Neuronal stem cell (in vitro differentiated cells): Measurements from ENCODE around the gene GPR39. TPM values are rescaled to one million over a fixed set of nuclear protein-coding genes. Genes with fewer than 3 reads are reported as not detected.

Experiments
- DNase-seq: peaks from one replicate; pipeline ENCODE4 v3.0.0-alpha.2; 2013; ENCODE audit warnings: low spot score
- H2AFZ ChIP-seq: one replicate; pipeline ENCODE4 v1.6.1; 2013; ENCODE audit warnings: mild to moderate bottlenecking, low read length, inconsistent platforms
- H2AK5ac ChIP-seq: 2 replicates; pipeline ENCODE4 v1.6.1; 2013; ENCODE audit warnings: low read depth, mild to moderate bottlenecking, inconsistent platforms, low read length, moderate library complexity, mixed read lengths
- H2BK120ac ChIP-seq: 2 replicates; pipeline ENCODE4 v1.6.1; 2013; ENCODE audit warnings: low read depth, mild to moderate bottlenecking, inconsistent platforms, low read length, moderate library complexity, mixed read lengths
- H2BK12ac ChIP-seq: one replicate; pipeline ENCODE4 v1.6.1; 2013; ENCODE audit warnings: low read length, inconsistent platforms
- H2BK15ac ChIP-seq: 2 replicates; pipeline ENCODE4 v1.6.1; 2013; ENCODE audit warnings: mild to moderate bottlenecking, low read length, inconsistent platforms, mixed read lengths
- H2BK5ac ChIP-seq: one replicate; pipeline ENCODE4 v1.6.1; 2013; ENCODE audit warnings: inconsistent platforms, mild to moderate bottlenecking, low read length, moderate library complexity
- H3K14ac ChIP-seq: one replicate; pipeline ENCODE4 v1.6.1; 2013; ENCODE audit warnings: low read length, inconsistent platforms
- H3K18ac ChIP-seq: 2 replicates; pipeline ENCODE4 v1.6.1; 2013; ENCODE audit warnings: low read length, inconsistent platforms
- H3K23ac ChIP-seq: 2 replicates; pipeline ENCODE4 v1.6.1; 2013; ENCODE audit warnings: low read depth, mild to moderate bottlenecking, mixed read lengths, low read length, inconsistent platforms; ENCODE audit not compliant: poor library complexity
- H3K27ac ChIP-seq: replicated peaks from 3 replicates; pipeline ENCODE4 v1.5.1; 2013; ENCODE audit warnings: low read length, inconsistent platforms
- H3K27me3 ChIP-seq, 3 experiments: 2 replicates each; pipeline ENCODE4 v1.6.1; 2013; ENCODE audit warnings: low read length in 3 of 3, mild to moderate bottlenecking in 2 of 3, inconsistent platforms in 1 of 3, low read depth in 1 of 3, mixed read lengths in 1 of 3, moderate library complexity in 1 of 3; ENCODE audit not compliant: control insufficient read depth in 3 of 3, insufficient read depth in 3 of 3
- H3K36me3 ChIP-seq, 2 donors: replicated peaks in 1 of 2; 2 replicates each; pipeline ENCODE4 v1.6.1; 2013; ENCODE audit warnings: low read length in 2 of 2; ENCODE audit not compliant: control insufficient read depth in 2 of 2, insufficient read depth in 2 of 2
- H3K4ac ChIP-seq: 2 replicates; pipeline ENCODE4 v1.6.1; 2013; ENCODE audit warnings: inconsistent platforms, mild to moderate bottlenecking, low read length, moderate library complexity
- H3K4me1 ChIP-seq, 2 donors: 1 replicate in 1 of 2; 2 replicates in 1 of 2; pipeline ENCODE4 v1.6.1; 2013; ENCODE audit warnings: low read length in 2 of 2, low read depth in 1 of 2; ENCODE audit not compliant: control insufficient read depth in 2 of 2, insufficient read depth in 1 of 2
- H3K4me2 ChIP-seq: one replicate; pipeline ENCODE4 v1.6.1; 2013; ENCODE audit warnings: mild to moderate bottlenecking, low read length, inconsistent platforms; ENCODE audit not compliant: insufficient read depth, poor library complexity, severe bottlenecking
- H3K4me3 ChIP-seq, 2 donors: 2 replicates each; pipeline ENCODE4 v1.5.1; 2013; ENCODE audit warnings: low read length in 2 of 2, mild to moderate bottlenecking in 2 of 2, inconsistent platforms in 1 of 2, moderate library complexity in 1 of 2
- H3K79me1 ChIP-seq: one replicate; pipeline ENCODE4 v1.6.1; 2013; ENCODE audit warnings: low read depth, mild to moderate bottlenecking, inconsistent platforms, low read length, moderate library complexity
- H3K9ac ChIP-seq: one replicate; pipeline ENCODE4 v1.6.1; 2013; ENCODE audit warnings: mild to moderate bottlenecking, low read depth, low read length, inconsistent platforms; ENCODE audit not compliant: poor library complexity
- H3K9me3 ChIP-seq, 2 donors: replicated peaks in 1 of 2; 2 replicates each; pipeline versions ENCODE3 to v1.6.1; 2013; ENCODE audit warnings: low read length in 2 of 2, mild to moderate bottlenecking in 2 of 2, inconsistent platforms in 1 of 2, low read depth in 1 of 2, mixed read lengths in 1 of 2, moderate library complexity in 1 of 2; ENCODE audit not compliant: control insufficient read depth in 2 of 2, insufficient read depth in 1 of 2
- H4K8ac ChIP-seq: one replicate; pipeline ENCODE4 v1.6.1; 2013; ENCODE audit warnings: low read depth, mild to moderate bottlenecking, inconsistent platforms, low read length, moderate library complexity
- H4K91ac ChIP-seq: one replicate; pipeline ENCODE4 v1.6.1; 2013; ENCODE audit warnings: low read length, low read depth, mild to moderate bottlenecking, inconsistent platforms; ENCODE audit not compliant: poor library complexity
- WGBS, 2 donors: extraction: QIAGEN DNeasy Blood & Tissue Kit; methylation state at CpG; one replicate each; pipeline ENCODE4 v1.1.7; 2013; ENCODE audit warnings: missing lambda C conversion rate in 2 of 2, mixed read lengths in 1 of 2; ENCODE audit not compliant: insufficient read length in 2 of 2, insufficient replicate concordance in 1 of 2; ENCODE audit errors: extremely low coverage in 2 of 2; 5-methylcytosine and 5-hydroxymethylcytosine counted together
- polyA plus RNA-seq, 2 experiments: library from polyadenylated mRNA; stranded (reverse); fragments of 200-250 nt; gene quantifications; one replicate each; pipeline ENCODE4 v1.2.3, GENCODE V29; 2013

Gene GPR39
- 0.42 TPM for polyA plus RNA-seq (2013, experiment 1 of 2)
- polyA plus RNA-seq (2013, experiment 2 of 2) = 0.47 TPM

GRCh38 chr2:132416723-132417395 is at the start of gene GPR39:
TSS of gene GPR39 (plus strand) at chr2:132416805.
- peak within 1 kb of the TSS; percentile 84 for H4K8ac ChIP-seq
- H3K36me3 ChIP-seq = no peaks in the 10 kb centered on the region
- H2BK120ac ChIP-seq = peak within 1 kb of the TSS; percentile 67
- H2AFZ ChIP-seq = peak within 1 kb of the TSS; percentile 93
- H3K27me3 ChIP-seq = peaks cover 0 to 60% (median 5%) of the 10 kb centered on the region in 3 experiments
- H3K9me3 ChIP-seq = peaks cover 2 to 4% of the 10 kb centered on the region in 2 donors
- H2BK5ac ChIP-seq = peak within 1 kb of the TSS; percentile 58
- peak within 1 kb of the TSS; percentile 81 for H3K9ac ChIP-seq
- DNase-seq = no peak
- H3K23ac ChIP-seq = peak within 1 kb of the TSS; percentile 49
- H2AK5ac ChIP-seq = peak within 1 kb of the TSS; percentile 98
- WGBS, 2 donors = no CpG with 5 or more reads among the region's 23 CpGs
- H3K4ac ChIP-seq = no peak within 1 kb of the TSS
- H3K4me2 ChIP-seq = peak within 1 kb of the TSS; percentile 89
- no peak within 1 kb of the TSS for H3K27ac ChIP-seq
- H3K4me3 ChIP-seq = peak within 1 kb of the TSS; percentile 36 to 82
- H3K4me1 ChIP-seq = peaks cover 0 to 11% of the 10 kb centered on the region in 2 donors
- peak within 1 kb of the TSS; percentile 51 for H2BK15ac ChIP-seq
- H3K79me1 ChIP-seq = no peaks in the 10 kb centered on the region
- H3K14ac ChIP-seq = peak within 1 kb of the TSS; percentile 42
- no peak within 1 kb of the TSS for H4K91ac ChIP-seq
- peak within 1 kb of the TSS; percentile 26 for H2BK12ac ChIP-seq
- peak within 1 kb of the TSS; percentile 96 for H3K18ac ChIP-seq

- no peak for DNase-seq
- H3K18ac ChIP-seq = no peak overlapping the region
- H3K9me3 ChIP-seq = peaks cover 0 to under 1% of the 10 kb centered on the region in 2 donors
- peaks cover 0 to 2% (median 0%) of the 10 kb centered on the region in 3 experiments for H3K27me3 ChIP-seq
- H3K4me2 ChIP-seq = no peak overlapping the region
- H4K8ac ChIP-seq = no peak overlapping the region
- WGBS, 2 donors = no CpG with 5 or more reads among the region's 2 CpGs
- no peak overlapping the region for H3K9ac ChIP-seq
- H4K91ac ChIP-seq = no peak overlapping the region
- no peak overlapping the region for H3K14ac ChIP-seq
- H2BK120ac ChIP-seq = no peak overlapping the region
- H3K4ac ChIP-seq = no peak overlapping the region
- H2BK5ac ChIP-seq = no peak overlapping the region
- H3K36me3 ChIP-seq = no peaks in the 10 kb centered on the region
- H2AFZ ChIP-seq = no peak overlapping the region
- no peak overlapping the region for H3K23ac ChIP-seq
- no peak overlapping the region for H2BK12ac ChIP-seq
- H3K4me1 ChIP-seq = peaks cover 0 to 4% of the 10 kb centered on the region in 2 donors
- H2BK15ac ChIP-seq = no peak overlapping the region
- H3K79me1 ChIP-seq = no peaks in the 10 kb centered on the region
- H3K27ac ChIP-seq = no peak overlapping the region
- H2AK5ac ChIP-seq = no peak overlapping the region
- H3K4me3 ChIP-seq = no peak overlapping the region
Measured at GRCh38 chr2:132368191-132368590, 48.4 kb upstream of the GPR39 start.

- no peak overlapping the region for H4K91ac ChIP-seq
- H3K36me3 ChIP-seq = no peaks in the 10 kb centered on the region
- H3K9ac ChIP-seq = no peak overlapping the region
- H4K8ac ChIP-seq = no peak overlapping the region
- H3K4me2 ChIP-seq = no peak overlapping the region
- no peak overlapping the region for H3K18ac ChIP-seq
- no peak overlapping the region for H2BK15ac ChIP-seq
- H2AFZ ChIP-seq = no peak overlapping the region
- DNase-seq = no peak
- no peak overlapping the region for H2BK5ac ChIP-seq
- H2AK5ac ChIP-seq = no peak overlapping the region
- H3K4me3 ChIP-seq = no peak overlapping the region
- peaks cover 0 to 4% of the 10 kb centered on the region in 2 donors for H3K4me1 ChIP-seq
- peaks cover 0 to 1% of the 10 kb centered on the region in 2 donors for H3K9me3 ChIP-seq
- H3K23ac ChIP-seq = no peak overlapping the region
- peaks cover 0 to 2% (median 0%) of the 10 kb centered on the region in 3 experiments for H3K27me3 ChIP-seq
- H2BK120ac ChIP-seq = no peak overlapping the region
- H3K4ac ChIP-seq = no peak overlapping the region
- H2BK12ac ChIP-seq = no peak overlapping the region
- no peaks in the 10 kb centered on the region for H3K79me1 ChIP-seq
- H3K14ac ChIP-seq = no peak overlapping the region
- WGBS, 2 donors = no CpG with 5 or more reads among the region's 3 CpGs
- H3K27ac ChIP-seq = no peak overlapping the region
Measured at GRCh38 chr2:132372276-132372675, 44.3 kb upstream of the GPR39 start.

DNA sequence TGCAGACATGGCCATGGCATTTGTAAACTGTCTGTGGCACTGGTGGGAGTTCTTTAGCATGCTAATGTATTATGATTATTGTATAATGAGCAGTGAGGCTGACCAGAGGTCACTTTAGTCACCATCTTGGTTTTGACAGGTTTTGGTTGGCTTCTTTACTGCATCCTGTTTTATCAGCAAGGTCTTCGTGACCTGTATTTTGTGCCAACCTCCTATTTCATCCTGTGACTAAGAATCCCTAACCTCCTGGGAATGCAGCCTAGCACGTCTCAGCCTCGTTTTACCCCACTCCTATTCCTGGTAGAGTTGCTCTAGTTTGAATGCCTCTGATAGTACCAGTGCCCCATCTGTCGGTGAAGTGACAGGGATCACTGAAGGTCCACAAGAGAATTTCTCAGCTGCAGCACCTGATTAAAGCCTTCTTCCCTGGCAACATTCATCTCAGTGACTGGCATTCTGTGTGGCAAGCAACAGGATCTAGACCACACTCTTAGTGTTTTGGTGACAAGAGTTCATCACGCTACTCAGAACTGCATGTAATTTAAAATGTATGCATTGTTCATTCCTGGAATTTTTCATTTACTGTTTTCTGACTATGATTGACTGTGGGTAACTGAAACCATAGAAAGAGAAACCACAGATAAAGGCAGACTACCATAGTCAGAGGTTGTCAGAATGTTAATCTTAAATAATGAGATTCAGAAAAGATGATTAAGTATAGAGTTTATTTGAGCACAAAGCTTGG is 43.0 kb upstream of the GPR39 start:
- Histone ChIP-seq H3K4me1 (no peaks in the 10 kb centered on the region), H3K36me3 (no peaks in the 10 kb centered on the region), H3K9ac (no peak overlapping the region), H4K8ac (no peak overlapping the region), H2BK120ac (no peak overlapping the region), H3K27me3 (peaks cover 0 to 2% (median 0%) of the 10 kb centered on the region in 3 experiments), H2AFZ (no peak overlapping the region), H3K14ac (no peak overlapping the region), H3K4me2 (no peak overlapping the region), H3K4me3 (no peak overlapping the region), H2BK15ac (no peak overlapping the region), H3K27ac (no peak overlapping the region), H3K79me1 (no peaks in the 10 kb centered on the region), H3K23ac (no peak overlapping the region), H2AK5ac (no peak overlapping the region), H3K4ac (no peak overlapping the region), H3K18ac (no peak overlapping the region), H2BK12ac (no peak overlapping the region), H2BK5ac (no peak overlapping the region), H3K9me3 (peaks cover 0 to 1% of the 10 kb centered on the region in 2 donors), H4K91ac (no peak overlapping the region)
- WGBS, 2 donors = no CpG with 5 or more reads among the region's 5 CpGs
- DNase-seq = no peak
